DMS153 (cell line): ENCODE measurements around the gene SPECC1.
"Not testable (repeated sequence)": the region's sequence is repeated elsewhere in the genome, so short reads cannot be mapped to it uniquely, and the experiment has no call there.

Experiments used
- DNase-seq: peaks from one replicate; lab custom pipeline; 2025; lab: John Stamatoyannopoulos, UW

Gene SPECC1

GRCh38 chr17:20235747-20236146, 226.6 kb downstream of the SPECC1 start:
- DNase-seq = no peak

- DNase-seq = no peak
Measured at GRCh38 chr17:20236578-20237227, 227.5 kb downstream of the SPECC1 start.

GRCh38 chr17:20239776-20240175, 230.6 kb downstream of the SPECC1 start:
- not testable (repeated sequence) for DNase-seq

GRCh38 chr17:20241855-20242254, 232.7 kb downstream of the SPECC1 start:
- DNase-seq = peak; percentile 22

- no peak for DNase-seq
Measured at GRCh38 chr17:20242271-20242670, 233.1 kb downstream of the SPECC1 start.

GRCh38 chr17:20243524-20243923, 234.4 kb downstream of the SPECC1 start:
- DNase-seq = no peak

- no peak for DNase-seq
Measured at GRCh38 chr17:20244671-20245070, 235.5 kb downstream of the SPECC1 start.

- no peak for DNase-seq
Measured at GRCh38 chr17:20246692-20247091, 237.5 kb downstream of the SPECC1 start.

- DNase-seq = no peak
Measured at GRCh38 chr17:20253323-20253722, 244.2 kb downstream of the SPECC1 start.

- no peak for DNase-seq
Measured at GRCh38 chr17:20254541-20254940, 245.4 kb downstream of the SPECC1 start.

- no peak for DNase-seq
Measured at GRCh38 chr17:20256144-20256543, 247.0 kb downstream of the SPECC1 start.

- DNase-seq = no peak
Measured at GRCh38 chr17:20257008-20257407, 247.8 kb downstream of the SPECC1 start.

GRCh38 chr17:20257798-20258197, 248.6 kb downstream of the SPECC1 start:
- DNase-seq = no peak

- no peak for DNase-seq
Measured at GRCh38 chr17:20259668-20260067, 250.5 kb downstream of the SPECC1 start.

- DNase-seq = no peak
Measured at GRCh38 chr17:20260268-20260667, 251.1 kb downstream of the SPECC1 start.

GRCh38 chr17:20262226-20263114, 253.3 kb downstream of the SPECC1 start:
- no peak for DNase-seq

- not testable (repeated sequence) for DNase-seq
Measured at GRCh38 chr17:20263115-20263433, 253.9 kb downstream of the SPECC1 start.

- no peak for DNase-seq
Measured at GRCh38 chr17:20263595-20263994, 254.4 kb downstream of the SPECC1 start.

GRCh38 chr17:20264996-20265395, 255.8 kb downstream of the SPECC1 start:
- no peak for DNase-seq

- no peak for DNase-seq
Measured at GRCh38 chr17:20266806-20267458, 257.8 kb downstream of the SPECC1 start.

- no peak for DNase-seq
Measured at GRCh38 chr17:20267459-20267842, 258.3 kb downstream of the SPECC1 start.

GRCh38 chr17:20270369-20270768, 261.2 kb downstream of the SPECC1 start:
- no peak for DNase-seq

GRCh38 chr17:20271011-20271610, 262.0 kb downstream of the SPECC1 start:
- DNase-seq = no peak
